Activated CD8-positive, alpha-beta T cell treated with anti-CD3 and anti-CD28 coated beads for 36 hours (primary cell): ENCODE measurements around the gene B4GALNT4. TPM values are rescaled to one million over a fixed set of nuclear protein-coding genes. Genes with fewer than 3 reads are reported as not detected.
"Not testable (repeated sequence)": the region's sequence is repeated elsewhere in the genome, so short reads cannot be mapped to it uniquely, and the experiment has no call there.

Source experiments
- ATAC-seq: fragments of 200-7000 bp; cut with Tn5 transposase; one replicate; pipeline ENCODE4 v1.10.0; 2021; ENCODE audit warnings: mild to moderate bottlenecking, moderate library complexity
- CTCF ChIA-PET: fragments of 350-600 bp; sonication (Branson Sonifier 250); formaldehyde crosslinking; loops from one replicate; lab custom pipeline; 2021; ENCODE audit warnings: antibody characterized with exemption; lab: Charles Lee
- POLR2A ChIA-PET: fragments of 350-600 bp; sonication (Branson Sonifier 250); formaldehyde crosslinking; loops from one replicate; lab custom pipeline; 2021; ENCODE audit warnings: antibody characterized with exemption; lab: Charles Lee
- DNase-seq: peaks from one replicate; pipeline ENCODE4 v3.0.0-alpha.2; 2020
- H3K27ac Mint-ChIP-seq: one replicate; pipeline ENCODE4 v1.8.0; 2021; ENCODE audit warnings: mild to moderate bottlenecking, mixed read lengths
- H3K27me3 Mint-ChIP-seq: one replicate; pipeline ENCODE4 v1.8.0; 2021; ENCODE audit warnings: mixed read lengths
- H3K36me3 Mint-ChIP-seq: one replicate; pipeline ENCODE4 v1.8.0; 2021; ENCODE audit warnings: low read depth, mixed read lengths
- H3K4me1 Mint-ChIP-seq: one replicate; pipeline ENCODE4 v1.8.0; 2021; ENCODE audit warnings: low read depth, mixed read lengths
- H3K4me3 Mint-ChIP-seq: one replicate; pipeline ENCODE4 v1.8.0; 2021; ENCODE audit warnings: mild to moderate bottlenecking, moderate library complexity, mixed read lengths
- H3K9me3 Mint-ChIP-seq: one replicate; pipeline ENCODE4 v1.8.0; 2021; ENCODE audit warnings: mixed read lengths
- CTCF ChIP-seq: fragments of 200-600 bp; IDR thresholded peaks from one replicate; pipeline ENCODE4 v1.8.0; 2022; ENCODE audit warnings: antibody characterized with exemption, mild to moderate bottlenecking
- intact Hi-C: fragments of 100-400 bp; cut with micrococcal nuclease; formaldehyde crosslinking; loops from one replicate; pipeline ENCODE4 v1.10.0; 2022
- total RNA-seq, 2 experiments: library from RNA; stranded (reverse); gene quantifications; one replicate each; pipeline ENCODE4 v1.2.3, GENCODE V29; 2021

The B4GALNT4 gene
- total RNA-seq, 2 experiments from 2014 or later = 1.5 to 3.4 TPM

- Mint-ChIP-seq H3K4me1 (peaks cover 12% of the 10 kb centered on the region), H3K27me3 (no peaks in the 10 kb centered on the region), H3K27ac (no peak overlapping the region), H3K36me3 (no peaks in the 10 kb centered on the region), H3K9me3 (no peaks in the 10 kb centered on the region), H3K4me3 (no peak overlapping the region)
- DNase-seq (no peak), ATAC-seq (no peak)
- intact Hi-C loops = no loop called here
- no peak for TF ChIP-seq CTCF
- POLR2A ChIA-PET = interaction anchor here (1.6 kb wide), 1 partner anchor 39 kb away, joined by 6 read pairs; no protein-coding TSS in a partner anchor
- CTCF ChIA-PET = interaction anchor here (0.7 to 3.5 kb wide), 2 partner anchors 10 to 40 kb away, joined by 3 to 26 read pairs; no protein-coding TSS in a partner anchor
Observed at GRCh38 chr11:409008-409599, 39.8 kb downstream of the B4GALNT4 start.

- Mint-ChIP-seq H3K4me1 (peaks cover 19% of the 10 kb centered on the region), H3K36me3 (no peaks in the 10 kb centered on the region), H3K27me3 (no peaks in the 10 kb centered on the region), H3K27ac (no peak overlapping the region), H3K9me3 (no peaks in the 10 kb centered on the region), H3K4me3 (no peak overlapping the region)
- CTCF ChIA-PET = interaction anchor here (0.6 to 3.5 kb wide), 3 partner anchors 11 to 39 kb away, joined by 3 to 26 read pairs (median 3); no protein-coding TSS in a partner anchor
- no peak for TF ChIP-seq CTCF
- no peak for ATAC-seq
- intact Hi-C loops = no loop called here
- DNase-seq = no peak
- POLR2A ChIA-PET = interaction anchor here (1.6 kb wide), 1 partner anchor 39 kb away, joined by 6 read pairs; no protein-coding TSS in a partner anchor
Observed at GRCh38 chr11:409600-410483, 40.5 kb downstream of the B4GALNT4 start.

DNA sequence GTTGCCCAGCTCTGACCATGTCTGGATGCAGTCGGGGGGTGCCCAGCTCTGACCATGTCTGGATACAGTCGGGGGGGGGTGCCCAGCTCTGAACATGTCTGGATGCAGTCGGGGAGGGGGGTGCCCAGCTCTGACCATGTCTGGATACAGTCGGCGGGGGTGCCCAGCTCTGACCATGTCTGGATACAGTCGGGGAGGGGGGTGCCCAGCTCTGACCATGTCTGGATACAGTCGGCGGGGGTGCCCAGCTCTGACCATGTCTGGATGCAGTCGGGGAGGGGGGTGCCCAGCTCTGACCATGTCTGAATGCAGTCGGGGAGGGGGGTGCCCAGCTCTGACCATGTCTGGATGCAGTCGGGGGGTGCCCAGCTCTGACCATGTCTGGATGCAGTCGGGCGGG is 41.4 kb downstream of the B4GALNT4 start:
- POLR2A ChIA-PET = interaction anchor here (0.6 kb wide), 1 partner anchor 207 kb away, joined by 3 read pairs; no protein-coding TSS in a partner anchor
- H3K36me3 Mint-ChIP-seq, intact Hi-C loops, H3K4me3 Mint-ChIP-seq, H3K9me3 Mint-ChIP-seq, DNase-seq, H3K27ac Mint-ChIP-seq, H3K27me3 Mint-ChIP-seq, ATAC-seq: not testable (repeated sequence)
- H3K4me1 Mint-ChIP-seq = peaks cover 22% of the 10 kb centered on the region
- CTCF ChIA-PET = interaction anchor here (0.6 kb wide), 2 partner anchors 28 to 37 kb away, joined by 3 read pairs; no protein-coding TSS in a partner anchor

- POLR2A ChIA-PET = interaction anchor here (0.6 kb wide), 1 partner anchor 207 kb away, joined by 3 read pairs; no protein-coding TSS in a partner anchor
- H3K4me3 Mint-ChIP-seq, H3K27me3 Mint-ChIP-seq, DNase-seq, H3K27ac Mint-ChIP-seq, ATAC-seq, intact Hi-C loops, H3K9me3 Mint-ChIP-seq, H3K36me3 Mint-ChIP-seq: not testable (repeated sequence)
- CTCF ChIA-PET = interaction anchor here (0.6 to 1.0 kb wide), 2 partner anchors 36 to 37 kb away, joined by 3 to 4 read pairs; no protein-coding TSS in a partner anchor
- H3K4me1 Mint-ChIP-seq = peaks cover 27% of the 10 kb centered on the region
Observed at GRCh38 chr11:411520-411919, 42.2 kb downstream of the B4GALNT4 start.

DNA sequence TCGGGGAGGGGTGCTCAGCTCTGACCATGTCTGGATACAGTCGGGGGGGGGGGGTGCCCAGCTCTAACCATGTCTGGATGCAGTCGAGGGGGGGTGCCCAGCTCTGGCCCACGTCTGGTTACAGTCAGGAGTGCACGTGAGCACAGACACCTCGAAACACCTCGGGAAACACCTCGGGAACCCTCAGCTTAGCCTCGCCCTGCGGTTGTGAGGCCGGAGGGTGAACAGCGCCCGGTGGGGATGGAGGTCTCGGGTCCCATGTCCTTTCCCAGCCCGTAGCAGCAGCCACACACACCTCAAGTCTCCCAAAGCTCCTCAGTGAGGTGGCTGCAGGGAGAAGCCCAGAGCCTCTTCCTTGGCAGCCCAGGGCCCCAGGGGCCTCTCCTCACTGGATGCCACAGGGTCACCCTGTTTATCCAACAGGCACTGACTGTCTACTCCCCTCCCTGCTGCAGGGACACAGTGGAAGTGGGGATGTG is 43.4 kb downstream of the B4GALNT4 start:
- H3K36me3 Mint-ChIP-seq = no peaks in the 10 kb centered on the region
- no peak for TF ChIP-seq CTCF
- peaks cover 26% of the 10 kb centered on the region for H3K4me1 Mint-ChIP-seq
- POLR2A ChIA-PET = interaction anchor here (0.6 kb wide), 2 partner anchors 160 to 171 kb away, joined by 3 read pairs; no protein-coding TSS in a partner anchor
- no peak overlapping the region for H3K4me3 Mint-ChIP-seq
- no peak for ATAC-seq
- CTCF ChIA-PET = interaction anchor here (1.2 kb wide), 2 partner anchors 35 to 205 kb away, joined by 3 to 5 read pairs; partner anchors contain the start of genes BET1L and RIC8A
- H3K9me3 Mint-ChIP-seq = no peaks in the 10 kb centered on the region
- no peaks in the 10 kb centered on the region for H3K27me3 Mint-ChIP-seq
- peak overlapping the region; percentile 42 for H3K27ac Mint-ChIP-seq
- intact Hi-C loops = no loop called here
- no peak for DNase-seq
